Mucosa of rectum (tissue), 2 donors: Measurements from ENCODE around the gene APOBEC3F.
"Not testable (repeated sequence)": the region's sequence is repeated elsewhere in the genome, so short reads cannot be mapped to it uniquely, and the experiment has no call there.

Experiments used
- H3K27ac ChIP-seq, 2 donors: one replicate each; pipeline ENCODE4 v1.7.0; 2013; ENCODE audit warnings: inconsistent platforms in 2 of 2, low read depth in 2 of 2, low read length in 2 of 2
- H3K27me3 ChIP-seq, 2 donors: one replicate each; pipeline ENCODE4 v1.7.0; 2013; ENCODE audit warnings: low read length in 2 of 2; ENCODE audit not compliant: control insufficient read depth in 2 of 2, insufficient read depth in 2 of 2
- H3K36me3 ChIP-seq, 2 donors: one replicate each; pipeline ENCODE4 v1.7.0; 2013; ENCODE audit warnings: low read length in 2 of 2; ENCODE audit not compliant: control insufficient read depth in 2 of 2, insufficient read depth in 2 of 2
- H3K4me1 ChIP-seq, 2 donors: one replicate each; pipeline ENCODE4 v1.7.0; 2013; ENCODE audit warnings: low read length in 2 of 2, mild to moderate bottlenecking in 1 of 2; ENCODE audit not compliant: control insufficient read depth in 2 of 2, insufficient read depth in 2 of 2
- H3K4me3 ChIP-seq, 2 donors: one replicate each; pipeline ENCODE4 v1.7.0; 2013; ENCODE audit warnings: low read length in 2 of 2
- H3K9ac ChIP-seq, 2 donors: one replicate each; pipeline ENCODE4 v1.7.0; 2013; ENCODE audit warnings: low read length in 2 of 2, low read depth in 1 of 2, mild to moderate bottlenecking in 1 of 2
- H3K9me3 ChIP-seq, 2 donors: one replicate each; pipeline ENCODE4 v1.7.0; 2013; ENCODE audit warnings: low read length in 2 of 2; ENCODE audit not compliant: control insufficient read depth in 2 of 2
- donor health status: healthy.
- donor health status: Normal muscosa, but diverticular disease.

APOBEC3F gene

GRCh38 chr22:39027717-39028116 lies 12.9 kb upstream of the APOBEC3F start:
- no peak overlapping the region for H3K9ac ChIP-seq

DNA sequence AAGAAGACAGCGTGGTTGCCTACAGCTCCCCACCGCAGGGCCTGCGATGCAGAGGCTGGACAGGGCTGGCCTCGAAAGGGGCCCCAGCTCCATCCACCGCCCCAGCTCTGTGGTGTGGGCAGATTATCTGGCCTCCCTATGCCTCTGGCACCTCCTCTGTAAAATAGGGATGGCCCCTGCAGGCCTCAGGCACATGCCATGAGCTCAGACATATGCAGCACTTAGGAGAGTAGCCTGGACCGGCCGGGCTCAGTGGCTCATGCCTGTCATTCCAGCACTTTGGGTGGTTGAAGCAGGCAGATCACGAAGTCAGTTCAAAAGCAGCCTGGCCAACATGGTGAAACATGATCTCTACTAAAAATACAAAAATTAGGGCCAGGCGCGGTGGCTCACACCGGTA lies 12.4 kb upstream of the APOBEC3F start:
- peaks cover 0 to 3% of the 10 kb centered on the region in 2 donors for H3K36me3 ChIP-seq
- H3K4me1 ChIP-seq: no peaks in the 10 kb centered on the region
- no peaks in the 10 kb centered on the region for H3K9me3 ChIP-seq
- no peaks in the 10 kb centered on the region for H3K27me3 ChIP-seq
- no peak overlapping the region for H3K4me3 ChIP-seq
- no peak overlapping the region for H3K9ac ChIP-seq
- no peak overlapping the region for H3K27ac ChIP-seq

More at GRCh38 chr22:39027717-39028116, 12.9 kb upstream of the APOBEC3F start:
- Histone ChIP-seq H3K9me3 (no peaks in the 10 kb centered on the region), H3K27me3 (no peaks in the 10 kb centered on the region), H3K4me1 (no peaks in the 10 kb centered on the region), H3K27ac (no peak overlapping the region), H3K36me3 (peaks cover 0 to 3% of the 10 kb centered on the region in 2 donors), H3K4me3 (no peak overlapping the region)

GRCh38 chr22:39029227-39029626 lies 11.4 kb upstream of the APOBEC3F start:
- Histone ChIP-seq H3K4me1 (no peaks in the 10 kb centered on the region), H3K9ac (no peak overlapping the region), H3K4me3 (no peak overlapping the region), H3K27ac (no peak overlapping the region), H3K9me3 (no peaks in the 10 kb centered on the region), H3K27me3 (no peaks in the 10 kb centered on the region), H3K36me3 (peaks cover 0 to under 1% of the 10 kb centered on the region in 2 donors)

GRCh38 chr22:39030705-39031104 lies 10.0 kb upstream of the APOBEC3F start:
- Histone ChIP-seq H3K4me3 (no peak overlapping the region), H3K9me3 (no peaks in the 10 kb centered on the region), H3K4me1 (no peaks in the 10 kb centered on the region), H3K36me3 (no peaks in the 10 kb centered on the region), H3K27me3 (no peaks in the 10 kb centered on the region), H3K9ac (no peak overlapping the region), H3K27ac (no peak overlapping the region)

- not testable (repeated sequence) for H3K36me3 ChIP-seq, H3K27ac ChIP-seq, H3K4me3 ChIP-seq, H3K9me3 ChIP-seq, H3K4me1 ChIP-seq, H3K27me3 ChIP-seq, H3K9ac ChIP-seq
Observed at GRCh38 chr22:39031434-39032295, 9.0 kb upstream of the APOBEC3F start.

- H3K9ac ChIP-seq, H3K9me3 ChIP-seq, H3K27me3 ChIP-seq, H3K36me3 ChIP-seq, H3K4me3 ChIP-seq, H3K4me1 ChIP-seq, H3K27ac ChIP-seq: not testable (repeated sequence)
Observed at GRCh38 chr22:39037071-39037470, 3.6 kb upstream of the APOBEC3F start.

DNA sequence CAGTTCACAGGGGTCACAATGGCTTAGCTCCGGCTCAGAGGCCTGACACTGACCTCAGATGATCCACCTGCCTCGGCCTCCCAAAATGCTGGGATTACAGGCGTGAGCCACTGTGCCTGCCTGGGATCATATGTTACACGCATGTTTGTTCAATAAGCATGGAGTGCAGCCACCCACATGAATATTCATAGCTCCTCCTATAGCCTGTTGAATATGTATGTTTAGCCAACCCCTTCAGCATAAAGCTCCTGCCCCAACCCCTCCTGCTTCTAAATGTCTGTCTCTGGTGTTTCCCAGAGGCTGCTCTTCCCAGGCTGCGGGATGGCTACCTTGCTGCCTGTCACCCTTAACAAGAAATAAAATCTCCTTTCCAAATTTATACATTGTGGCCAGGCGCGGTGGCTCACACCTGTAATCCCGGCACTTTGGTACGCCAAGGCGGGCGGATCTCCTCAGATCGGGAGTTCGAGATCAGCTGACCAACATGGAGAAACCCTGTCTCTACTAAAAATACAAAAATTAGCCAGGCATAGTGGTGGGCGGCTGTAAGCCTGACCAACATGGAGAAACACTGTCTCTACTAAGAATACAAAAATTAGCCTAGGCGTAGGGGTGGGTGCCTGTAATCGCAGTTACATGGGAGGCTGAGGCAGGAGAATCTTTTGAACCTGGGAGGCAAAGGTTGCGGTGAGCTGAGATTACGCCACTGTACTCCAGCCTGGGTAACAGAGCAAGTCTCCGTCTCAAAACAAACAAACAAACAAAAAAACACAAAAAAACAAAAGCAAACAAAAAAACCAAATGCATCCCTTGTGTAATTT lies 1.1 kb upstream of the APOBEC3F start:
- peak overlapping the region in 1 of 2 donors; percentile 26 for H3K4me3 ChIP-seq
- peak overlapping the region in 1 of 2 donors; percentile 78 for H3K9ac ChIP-seq
- H3K27me3 ChIP-seq: no peaks in the 10 kb centered on the region
- peaks cover 0 to 5% of the 10 kb centered on the region in 2 donors for H3K4me1 ChIP-seq
- H3K9me3 ChIP-seq: no peaks in the 10 kb centered on the region
- peaks cover 0 to 4% of the 10 kb centered on the region in 2 donors for H3K36me3 ChIP-seq
- no peak overlapping the region for H3K27ac ChIP-seq

- Histone ChIP-seq H3K27ac (peak overlapping the region in 1 of 2 donors; percentile 38), H3K9ac (peak overlapping the region in 1 of 2 donors; percentile 78), H3K4me3 (peak overlapping the region; percentile 26 to 30)
- not testable (repeated sequence) for H3K36me3 ChIP-seq, H3K4me1 ChIP-seq, H3K9me3 ChIP-seq, H3K27me3 ChIP-seq
Observed at GRCh38 chr22:39040155-39040537, 518 bp upstream of the APOBEC3F start.

DNA sequence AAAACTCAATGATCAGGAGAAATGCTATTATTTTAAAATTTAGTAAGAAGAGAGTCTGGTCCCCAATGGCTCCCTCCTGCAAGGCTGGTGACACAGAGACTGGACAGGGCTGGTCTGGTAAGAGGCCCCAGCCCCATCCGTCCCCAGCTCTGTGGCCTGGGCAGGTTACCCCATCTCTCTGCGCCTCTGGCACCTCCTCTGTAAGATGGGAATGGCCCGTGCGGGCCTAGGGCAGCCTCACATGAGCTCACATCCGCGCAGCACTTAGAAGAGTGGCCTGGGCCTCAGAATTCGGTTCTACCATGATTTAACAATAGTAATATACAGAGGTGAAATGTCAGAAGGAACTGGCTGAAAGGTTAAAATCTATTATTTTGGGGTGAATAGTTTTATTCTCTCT lies 1.2 kb downstream of the APOBEC3F start:
- no peaks in the 10 kb centered on the region for H3K27me3 ChIP-seq
- H3K4me3 ChIP-seq: peak overlapping the region in 1 of 2 donors; percentile 16
- peaks cover 0 to 5% of the 10 kb centered on the region in 2 donors for H3K4me1 ChIP-seq
- no peaks in the 10 kb centered on the region for H3K9me3 ChIP-seq
- H3K9ac ChIP-seq: no peak overlapping the region
- H3K27ac ChIP-seq: no peak overlapping the region
- H3K36me3 ChIP-seq: peaks cover 0 to 6% of the 10 kb centered on the region in 2 donors

GRCh38 chr22:39043063-39043462 lies 2.4 kb downstream of the APOBEC3F start:
- H3K36me3 ChIP-seq, H3K27ac ChIP-seq, H3K4me1 ChIP-seq, H3K4me3 ChIP-seq, H3K27me3 ChIP-seq, H3K9me3 ChIP-seq, H3K9ac ChIP-seq: not testable (repeated sequence)
